Transverse colon (tissue), 4 donors: ENCODE measurements around the gene MBD2. TPM values are rescaled to one million over a fixed set of nuclear protein-coding genes. Genes with fewer than 3 reads are reported as not detected.

Experiments used
- DNase-seq: peaks from one replicate; pipeline ENCODE4 v3.0.0-alpha.2; 2019
- H3K27ac ChIP-seq, 4 donors: fragments of 200-600 bp; sonication (generic); 2 replicates each; pipeline ENCODE4 v1.5.1; 2016 to 2018; ENCODE audit warnings: inconsistent platforms in 4 of 4
- H3K27me3 ChIP-seq: fragments of 200-600 bp; sonication (generic); 2 replicates; pipeline ENCODE4 v1.5.1; 2017; ENCODE audit warnings: inconsistent platforms
- H3K36me3 ChIP-seq, 4 donors: fragments of 200-600 bp; sonication (generic); 2 replicates each; pipeline ENCODE4 v1.5.1; 2017 to 2019; ENCODE audit warnings: inconsistent platforms in 4 of 4
- H3K4me1 ChIP-seq, 4 donors: fragments of 200-600 bp; sonication (generic); 2 replicates each; pipeline ENCODE4 v1.5.1; 2017 to 2020; ENCODE audit warnings: inconsistent platforms in 4 of 4
- H3K4me3 ChIP-seq, 4 donors: fragments of 200-600 bp; sonication (generic); 1 replicate in 1 of 4; 2 replicates in 3 of 4; pipeline versions ENCODE4 v1.5.1 to v1.6.1; 2017 to 2019; ENCODE audit warnings: inconsistent platforms in 4 of 4
- H3K9me3 ChIP-seq, 2 donors: fragments of 200-600 bp; sonication (generic); 2 replicates each; pipeline ENCODE4 v1.5.1; 2017 to 2019; ENCODE audit warnings: inconsistent platforms in 2 of 2
- EP300 ChIP-seq: sonication (generic); formaldehyde crosslinking; IDR thresholded peaks from one replicate; pipeline ENCODE4 v1.6.1; 2017; ENCODE audit warnings: antibody characterized with exemption, low read depth
- POLR2A ChIP-seq: fragments of 450-650 bp; IDR thresholded peaks from one replicate; pipeline ENCODE4 v1.6.1; 2016; ENCODE audit warnings: antibody characterized with exemption, mild to moderate bottlenecking, moderate library complexity
- POLR2AphosphoS5 ChIP-seq, 3 donors: sonication (generic); formaldehyde crosslinking; IDR thresholded peaks; one replicate each; pipeline ENCODE4 v1.6.1; 2016; ENCODE audit warnings: antibody characterized with exemption in 3 of 3
- WGBS, 2 donors: methylation state at CpG; one replicate each; pipeline ENCODE4 v1.1.5; 2018; ENCODE audit warnings: low coverage in 1 of 2; 5-methylcytosine and 5-hydroxymethylcytosine counted together
- in situ Hi-C, 4 donors: fragments of 200-750 bp; cut with MboI; loops; one replicate each; pipeline versions ENCODE4 v1.15.0 to v1.15.1; 2017; ENCODE audit warnings: low sequenced_read_pairs in 3 of 4, low pct_ligation_motif_present in 1 of 4, low pct_unique_long_range_greater_than_20kb in 1 of 4
- intact Hi-C: fragments of 100-400 bp; cut with DNase I; formaldehyde crosslinking; loops from one replicate; pipeline ENCODE4 v1.15.1; 2023; ENCODE audit warnings: low total_unique reads
- total RNA-seq, 4 donors: library from RNA; depleted of rRNA; stranded (reverse); fragments of >200 nt; gene quantifications; one replicate each; pipeline ENCODE4 v1.1.0, GENCODE V29; 2016
- TF ChIP-seq, protein P1 (sequence below), 5 experiments: fragments of 200-600 bp in 3 of 5; fragments of 450-650 bp in 2 of 5; sonication (generic) in 3 of 5; IDR thresholded peaks; 1 replicate in 2 of 5; 2 replicates in 3 of 5; pipeline ENCODE4 v1.5.1; 2016 to 2017; ENCODE audit warnings: antibody characterized with exemption in 5 of 5, inconsistent platforms in 3 of 5, mild to moderate bottlenecking in 2 of 5, moderate library complexity in 1 of 5

The MBD2 gene
- total RNA-seq, 4 donors from 2014 or later, result 26.9 to 62.1 (median 35.9) TPM

DNA sequence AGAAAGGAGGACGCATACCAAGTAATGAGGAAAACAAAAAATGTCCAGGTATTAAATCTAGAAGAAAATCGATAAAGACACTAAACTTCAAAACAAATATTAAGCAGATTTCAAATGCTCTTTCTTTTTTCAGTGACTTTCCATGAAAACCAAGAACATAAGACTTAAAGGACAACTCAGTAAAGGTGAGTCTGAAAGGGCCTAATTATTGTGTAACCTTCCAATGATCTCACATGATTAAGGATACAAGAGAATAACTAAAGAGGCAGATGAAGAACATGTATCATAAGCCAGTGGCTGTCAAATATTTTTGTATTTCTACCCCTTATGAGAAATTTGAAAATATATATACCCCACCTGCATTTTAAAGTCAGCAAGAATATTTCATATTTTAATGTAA is 30.7 kb downstream of the MBD2 start:
- Histone ChIP-seq H3K9me3 (no peaks in the 10 kb centered on the region), H3K4me3 (no peak overlapping the region), H3K4me1 (no peaks in the 10 kb centered on the region), H3K27ac (no peak overlapping the region), H3K36me3 (no peaks in the 10 kb centered on the region), H3K27me3 (no peaks in the 10 kb centered on the region)
- in situ Hi-C loops, result no loop called here
- 94 to 95% methylated on average over 2 of the region's 2 CpGs for WGBS, 2 donors
- no peak for DNase-seq
- intact Hi-C loops, result no loop called here
- TF ChIP-seq POLR2AphosphoS5 (IDR thresholded peaks at IDR 0.05) (no peak), POLR2A (no peak), EP300 (no peak)
- TF ChIP-seq, protein P1, sequence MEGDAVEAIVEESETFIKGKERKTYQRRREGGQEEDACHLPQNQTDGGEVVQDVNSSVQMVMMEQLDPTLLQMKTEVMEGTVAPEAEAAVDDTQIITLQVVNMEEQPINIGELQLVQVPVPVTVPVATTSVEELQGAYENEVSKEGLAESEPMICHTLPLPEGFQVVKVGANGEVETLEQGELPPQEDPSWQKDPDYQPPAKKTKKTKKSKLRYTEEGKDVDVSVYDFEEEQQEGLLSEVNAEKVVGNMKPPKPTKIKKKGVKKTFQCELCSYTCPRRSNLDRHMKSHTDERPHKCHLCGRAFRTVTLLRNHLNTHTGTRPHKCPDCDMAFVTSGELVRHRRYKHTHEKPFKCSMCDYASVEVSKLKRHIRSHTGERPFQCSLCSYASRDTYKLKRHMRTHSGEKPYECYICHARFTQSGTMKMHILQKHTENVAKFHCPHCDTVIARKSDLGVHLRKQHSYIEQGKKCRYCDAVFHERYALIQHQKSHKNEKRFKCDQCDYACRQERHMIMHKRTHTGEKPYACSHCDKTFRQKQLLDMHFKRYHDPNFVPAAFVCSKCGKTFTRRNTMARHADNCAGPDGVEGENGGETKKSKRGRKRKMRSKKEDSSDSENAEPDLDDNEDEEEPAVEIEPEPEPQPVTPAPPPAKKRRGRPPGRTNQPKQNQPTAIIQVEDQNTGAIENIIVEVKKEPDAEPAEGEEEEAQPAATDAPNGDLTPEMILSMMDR (IDR thresholded peaks at IDR 0.05), result no peak

DNA sequence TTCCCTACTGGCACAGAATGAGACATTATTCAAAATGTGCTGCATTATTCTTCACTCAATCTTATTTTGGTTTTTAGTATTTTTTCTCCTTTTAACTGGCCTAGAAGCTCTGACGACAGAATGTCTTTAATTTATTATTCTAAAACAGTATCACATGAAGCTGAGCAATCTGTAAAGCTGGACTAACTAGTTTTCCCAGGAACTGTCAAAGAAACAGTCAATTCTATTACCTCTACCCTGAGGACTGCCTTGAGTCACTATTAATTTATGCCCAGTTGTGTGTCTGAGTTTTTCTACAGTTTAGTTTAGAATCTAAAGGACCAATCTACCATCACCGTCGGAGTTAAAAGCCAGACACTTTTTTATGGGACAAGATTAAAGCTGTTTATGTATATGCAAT is 31.6 kb downstream of the MBD2 start:
- no peaks in the 10 kb centered on the region for H3K4me1 ChIP-seq
- H3K27ac ChIP-seq, result no peak overlapping the region
- no peak for DNase-seq
- H3K9me3 ChIP-seq, result no peaks in the 10 kb centered on the region
- no peaks in the 10 kb centered on the region for H3K27me3 ChIP-seq
- no peaks in the 10 kb centered on the region for H3K36me3 ChIP-seq
- in situ Hi-C loops (no loop called here), intact Hi-C loops (no loop called here)
- TF ChIP-seq, protein P1 (IDR thresholded peaks at IDR 0.05), result no peak
- TF ChIP-seq POLR2AphosphoS5 (IDR thresholded peaks at IDR 0.05), result no peak
- no peak for TF ChIP-seq EP300
- TF ChIP-seq POLR2A, result no peak
- no peak overlapping the region for H3K4me3 ChIP-seq
- 83% methylated on average over 3 of the region's 3 CpGs for WGBS, 2 donors

DNA sequence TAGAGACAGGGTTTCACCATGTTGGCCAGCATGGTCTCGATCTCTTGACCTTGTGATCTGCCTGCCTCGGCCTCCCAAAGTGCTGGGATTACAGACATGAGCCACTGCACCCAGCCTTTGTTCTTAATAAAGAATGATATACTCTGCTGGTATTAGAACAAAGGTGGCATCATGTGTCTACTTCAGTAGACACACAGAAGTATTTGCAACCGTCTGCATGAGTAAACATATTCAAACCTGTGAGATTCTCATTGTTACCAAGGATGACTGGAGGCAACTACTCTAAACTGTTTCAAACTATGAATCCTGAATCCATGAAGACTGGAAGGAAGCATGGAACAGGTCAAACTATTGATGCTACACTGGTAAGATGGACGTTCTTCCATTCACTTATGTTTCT is 32.1 kb downstream of the MBD2 start:
- WGBS, 2 donors, result 94 to 96% methylated on average over 4 of the region's 4 CpGs
- Histone ChIP-seq H3K27me3 (no peaks in the 10 kb centered on the region), H3K9me3 (no peaks in the 10 kb centered on the region), H3K27ac (no peak overlapping the region), H3K4me3 (no peak overlapping the region), H3K4me1 (peaks cover 0 to 3% (median 0%) of the 10 kb centered on the region in 4 donors), H3K36me3 (peaks cover 0 to 1% (median 0%) of the 10 kb centered on the region in 4 donors)
- in situ Hi-C loops, result no loop called here
- TF ChIP-seq POLR2A (no peak), EP300 (no peak), POLR2AphosphoS5 (IDR thresholded peaks at IDR 0.05) (no peak)
- TF ChIP-seq, protein P1 (IDR thresholded peaks at IDR 0.05), result no peak
- intact Hi-C loops, result no loop called here
- DNase-seq, result no peak

DNA sequence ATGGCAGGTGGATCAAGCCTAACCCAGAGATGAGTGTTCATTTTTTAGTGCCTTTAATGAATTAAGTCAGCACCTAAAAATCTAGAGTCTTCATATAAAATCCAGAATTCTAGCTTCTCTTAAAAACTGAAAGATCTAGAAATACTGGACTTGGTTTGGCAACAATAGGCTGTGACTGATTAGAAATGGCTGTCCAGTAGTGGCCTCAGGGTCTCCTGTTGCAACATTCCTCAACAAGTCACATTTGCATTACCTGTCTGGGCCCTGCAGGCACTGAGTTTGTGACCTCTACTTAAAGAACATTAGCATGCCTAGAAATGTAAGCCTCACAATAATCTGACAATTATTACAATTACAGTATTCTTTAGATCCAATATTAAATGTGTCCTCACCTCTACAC is 33.1 kb downstream of the MBD2 start:
- no peak for DNase-seq
- Histone ChIP-seq H3K9me3 (no peaks in the 10 kb centered on the region), H3K4me1 (peaks cover 0 to 7% (median 0%) of the 10 kb centered on the region in 4 donors), H3K27me3 (no peaks in the 10 kb centered on the region), H3K4me3 (no peak overlapping the region), H3K36me3 (peaks cover 0 to 12% (median 0%) of the 10 kb centered on the region in 4 donors), H3K27ac (no peak overlapping the region)
- in situ Hi-C loops, result no loop called here
- intact Hi-C loops, result no loop called here
- TF ChIP-seq, protein P1 (IDR thresholded peaks at IDR 0.05), result no peak
- TF ChIP-seq POLR2A (no peak), EP300 (no peak), POLR2AphosphoS5 (IDR thresholded peaks at IDR 0.05) (no peak)
